ENCODE results near the gene LRRC15.

The LRRC15 gene

DNA sequence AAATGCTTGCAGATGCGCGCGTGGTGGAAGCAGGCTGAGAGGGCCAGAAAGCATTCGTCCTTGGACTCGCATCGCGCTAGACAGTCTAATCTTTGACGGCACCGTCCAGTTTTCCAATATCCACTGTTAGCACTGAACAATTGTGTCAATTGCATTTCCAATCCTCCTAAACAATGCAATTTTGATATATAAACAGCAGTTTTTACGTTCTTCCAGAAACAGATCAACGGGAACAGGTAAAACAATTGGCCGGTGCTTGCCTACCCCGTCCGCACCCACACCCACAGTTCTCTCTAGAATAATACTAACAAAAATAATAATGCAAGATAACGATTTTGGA, 35.6 kb downstream of the LRRC15 start:
- Mint-ChIP-seq H3K4me1 (no peaks in the 10 kb centered on the region), H3K9me3 (no peaks in the 10 kb centered on the region), H3K27ac (ENCODE audit: low read depth) (no peak overlapping the region), H3K4me3 (peak overlapping the region; percentile 54), H3K27me3 (peaks cover 64% of the 10 kb centered on the region), H3K36me3 (ENCODE audit: insufficient read depth) (peaks cover 2% of the 10 kb centered on the region)
- ATAC-seq (replicated peaks; ENCODE audit: extremely low read depth, poor library complexity, severe bottlenecking) (no peak), DNase-seq (ENCODE audit: low spot score in 2 of 2) (no peak)

DNA sequence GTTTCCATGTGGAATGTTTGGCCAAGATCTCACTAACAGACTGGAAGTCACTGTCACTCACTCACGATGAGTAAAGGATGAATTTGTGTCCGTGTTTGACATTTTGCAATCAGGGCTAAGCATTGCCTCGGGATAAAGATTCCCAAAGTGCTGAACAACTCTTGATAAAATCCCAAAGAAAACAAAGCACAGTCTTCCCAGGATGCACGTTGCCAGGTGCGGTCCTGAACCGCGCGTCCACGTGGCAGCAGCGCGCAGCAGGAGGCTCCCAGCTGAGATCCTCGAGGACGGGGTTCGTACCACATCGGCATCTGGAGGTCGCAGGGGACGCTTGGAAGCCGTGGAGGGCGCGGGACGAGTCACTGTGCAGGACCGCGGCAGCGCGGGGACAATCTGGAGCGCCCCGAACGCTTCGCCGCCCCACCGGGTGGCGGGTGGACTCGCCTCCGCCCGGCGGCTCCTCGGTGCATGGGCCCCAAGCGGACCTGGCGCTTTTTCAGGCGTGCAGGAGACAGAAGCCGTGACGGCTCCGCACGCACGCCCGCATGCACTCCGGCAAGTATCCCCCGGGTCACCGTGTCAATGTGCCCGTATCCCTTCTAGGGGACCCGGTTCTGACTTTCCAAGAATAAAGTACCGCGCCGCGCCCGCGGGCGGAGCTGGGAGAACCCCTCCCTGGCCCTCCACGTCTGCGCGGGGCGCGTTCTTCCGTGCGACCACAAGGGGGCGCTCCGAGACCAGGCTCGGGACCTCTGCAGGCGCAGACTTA, 36.1 kb downstream of the LRRC15 start:
- no peak overlapping the region for H3K27ac Mint-ChIP-seq (ENCODE audit: low read depth)
- peak; percentile 77 to 92 for DNase-seq (ENCODE audit: low spot score in 2 of 2)
- no peaks in the 10 kb centered on the region for H3K4me1 Mint-ChIP-seq
- peak overlapping the region; percentile 54 for H3K4me3 Mint-ChIP-seq
- peak; percentile 94 for ATAC-seq (replicated peaks; ENCODE audit: extremely low read depth, poor library complexity, severe bottlenecking)
- H3K9me3 Mint-ChIP-seq: no peaks in the 10 kb centered on the region
- peaks cover 6% of the 10 kb centered on the region for H3K36me3 Mint-ChIP-seq (ENCODE audit: insufficient read depth)
- H3K27me3 Mint-ChIP-seq: peaks cover 58% of the 10 kb centered on the region

DNA sequence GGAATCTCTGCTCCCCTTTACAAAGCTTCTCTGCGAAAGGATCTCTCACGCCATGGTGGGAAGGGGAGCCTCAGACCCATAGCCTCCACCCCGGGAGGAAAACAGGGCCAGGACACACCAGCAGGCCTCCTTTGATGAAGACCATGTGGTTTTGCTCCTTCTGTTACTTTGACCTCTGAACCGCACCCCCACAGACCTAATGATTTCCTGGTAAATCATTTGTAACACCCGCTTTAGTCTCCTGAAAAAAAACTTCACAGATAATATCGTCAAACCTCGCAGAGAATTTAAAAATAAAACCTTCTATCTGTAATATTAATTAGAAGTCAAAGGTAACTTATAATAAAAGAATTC, 36.7 kb downstream of the LRRC15 start:
- no peak for DNase-seq (ENCODE audit: low spot score in 2 of 2)
- H3K27me3 Mint-ChIP-seq: peaks cover 55% of the 10 kb centered on the region
- H3K27ac Mint-ChIP-seq (ENCODE audit: low read depth): no peak overlapping the region
- no peaks in the 10 kb centered on the region for H3K4me1 Mint-ChIP-seq
- no peaks in the 10 kb centered on the region for H3K9me3 Mint-ChIP-seq
- ATAC-seq (replicated peaks; ENCODE audit: extremely low read depth, poor library complexity, severe bottlenecking): no peak
- H3K4me3 Mint-ChIP-seq: peak overlapping the region; percentile 54
- peaks cover 6% of the 10 kb centered on the region for H3K36me3 Mint-ChIP-seq (ENCODE audit: insufficient read depth)

DNA sequence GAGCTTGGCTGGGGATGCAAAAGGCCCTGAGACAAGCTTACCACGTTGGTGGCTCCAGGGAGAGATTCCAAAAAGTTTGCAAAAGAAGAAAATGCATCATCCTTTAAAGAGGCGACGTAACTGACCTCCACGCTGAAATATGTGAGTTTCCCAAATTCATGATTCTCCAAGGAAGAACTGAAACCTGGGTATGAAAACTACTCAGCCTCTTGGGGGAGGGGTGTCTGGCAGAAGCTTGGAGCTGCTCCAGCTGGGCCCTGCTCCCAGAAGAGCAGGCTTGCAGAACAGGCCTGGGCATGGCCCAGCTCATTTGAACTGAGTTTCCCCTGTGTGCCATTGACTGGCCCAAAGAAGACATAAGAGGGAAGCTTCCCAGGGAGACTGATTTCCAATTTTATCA, 39.0 kb downstream of the LRRC15 start:
- Mint-ChIP-seq H3K36me3 (ENCODE audit: insufficient read depth) (peaks cover 6% of the 10 kb centered on the region), H3K27ac (ENCODE audit: low read depth) (no peak overlapping the region), H3K27me3 (peaks cover 34% of the 10 kb centered on the region), H3K4me3 (no peak overlapping the region), H3K4me1 (no peaks in the 10 kb centered on the region), H3K9me3 (no peaks in the 10 kb centered on the region)
- DNase-seq (ENCODE audit: low spot score in 2 of 2) (no peak), ATAC-seq (replicated peaks; ENCODE audit: extremely low read depth, poor library complexity, severe bottlenecking) (no peak)

DNA sequence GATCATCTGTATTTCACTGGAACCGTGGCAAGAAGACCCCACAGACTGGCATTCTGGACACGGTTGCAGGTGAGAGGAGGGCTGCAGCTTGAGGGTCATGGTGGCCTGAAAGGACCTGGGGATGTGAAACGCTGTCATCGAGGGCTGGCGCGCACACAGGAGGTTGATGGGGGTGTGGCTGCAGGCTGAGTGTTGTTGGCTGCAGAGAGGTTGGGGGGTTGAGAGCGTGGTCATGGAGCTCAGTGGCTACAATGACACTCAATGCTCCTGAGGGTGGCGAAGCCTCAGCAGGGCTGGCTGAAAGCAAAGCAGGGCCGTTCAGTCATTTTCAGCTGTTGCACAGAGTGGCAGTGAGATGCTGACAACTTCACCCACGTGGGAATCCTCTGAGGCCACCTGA, 39.4 kb downstream of the LRRC15 start:
- Mint-ChIP-seq H3K4me3 (no peak overlapping the region), H3K36me3 (ENCODE audit: insufficient read depth) (peaks cover 6% of the 10 kb centered on the region), H3K4me1 (no peaks in the 10 kb centered on the region), H3K27ac (ENCODE audit: low read depth) (no peak overlapping the region), H3K9me3 (no peaks in the 10 kb centered on the region), H3K27me3 (peaks cover 30% of the 10 kb centered on the region)
- ATAC-seq (replicated peaks; ENCODE audit: extremely low read depth, poor library complexity, severe bottlenecking) (no peak), DNase-seq (ENCODE audit: low spot score in 2 of 2) (no peak)

DNA sequence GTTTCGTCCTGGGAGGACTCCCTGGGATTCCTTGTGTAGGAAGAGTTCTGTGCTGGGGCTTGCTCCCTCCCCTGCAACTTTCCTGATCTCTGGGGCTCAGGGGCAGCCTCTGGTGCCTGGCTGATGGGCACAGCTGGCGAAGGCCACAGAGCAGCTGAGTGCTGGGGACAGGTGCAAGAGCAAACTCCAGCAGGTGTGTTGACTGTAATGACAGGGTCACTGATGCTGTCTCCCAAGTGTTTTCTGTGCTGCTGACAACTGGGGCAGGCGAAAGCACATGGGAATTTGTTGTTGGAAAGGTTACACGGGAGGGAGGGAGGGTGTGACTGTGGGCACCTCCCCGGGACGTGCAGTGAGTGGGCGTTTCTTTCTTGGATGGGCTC, 40.0 kb downstream of the LRRC15 start:
- Mint-ChIP-seq H3K27me3 (peaks cover 30% of the 10 kb centered on the region), H3K9me3 (no peaks in the 10 kb centered on the region), H3K4me1 (no peaks in the 10 kb centered on the region), H3K27ac (ENCODE audit: low read depth) (no peak overlapping the region), H3K4me3 (no peak overlapping the region), H3K36me3 (ENCODE audit: insufficient read depth) (peaks cover 6% of the 10 kb centered on the region)
- DNase-seq (ENCODE audit: low spot score in 2 of 2) (no peak), ATAC-seq (replicated peaks; ENCODE audit: extremely low read depth, poor library complexity, severe bottlenecking) (no peak)

DNA sequence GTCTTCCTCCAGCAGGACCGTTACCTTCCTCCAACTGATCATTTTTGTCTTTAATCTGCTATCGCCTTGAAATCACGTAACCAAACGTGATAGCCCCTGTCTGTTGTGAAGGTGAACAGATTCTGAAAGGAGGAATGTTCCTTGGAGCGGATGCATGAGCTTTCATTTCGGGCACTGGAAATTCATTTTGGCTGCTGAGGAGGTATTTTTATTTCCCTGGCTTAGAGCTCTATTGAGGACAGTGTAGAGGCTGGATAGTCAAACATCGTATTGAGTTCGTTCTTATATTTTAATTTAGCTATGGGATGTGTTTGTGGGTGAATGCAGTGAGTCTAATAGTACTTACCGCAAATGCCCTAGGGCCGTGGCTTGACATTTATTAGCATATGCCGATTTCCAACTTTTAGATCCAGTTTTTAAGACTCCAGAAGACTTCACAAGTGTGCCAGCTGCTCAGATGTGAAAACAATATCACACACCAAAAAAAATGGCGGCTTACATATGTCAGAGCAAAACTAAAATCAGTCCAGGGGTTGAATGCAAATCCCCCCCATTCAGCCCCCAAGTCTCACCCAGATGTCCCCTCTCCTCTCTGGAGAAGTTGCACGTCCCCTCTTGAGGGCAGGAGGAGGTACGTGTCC, 40.5 kb downstream of the LRRC15 start:
- Mint-ChIP-seq H3K4me1 (no peaks in the 10 kb centered on the region), H3K4me3 (no peak overlapping the region), H3K27me3 (peaks cover 30% of the 10 kb centered on the region), H3K27ac (ENCODE audit: low read depth) (no peak overlapping the region), H3K9me3 (no peaks in the 10 kb centered on the region), H3K36me3 (ENCODE audit: insufficient read depth) (peaks cover 6% of the 10 kb centered on the region)
- ATAC-seq (replicated peaks; ENCODE audit: extremely low read depth, poor library complexity, severe bottlenecking) (no peak), DNase-seq (ENCODE audit: low spot score in 2 of 2) (no peak)

DNA sequence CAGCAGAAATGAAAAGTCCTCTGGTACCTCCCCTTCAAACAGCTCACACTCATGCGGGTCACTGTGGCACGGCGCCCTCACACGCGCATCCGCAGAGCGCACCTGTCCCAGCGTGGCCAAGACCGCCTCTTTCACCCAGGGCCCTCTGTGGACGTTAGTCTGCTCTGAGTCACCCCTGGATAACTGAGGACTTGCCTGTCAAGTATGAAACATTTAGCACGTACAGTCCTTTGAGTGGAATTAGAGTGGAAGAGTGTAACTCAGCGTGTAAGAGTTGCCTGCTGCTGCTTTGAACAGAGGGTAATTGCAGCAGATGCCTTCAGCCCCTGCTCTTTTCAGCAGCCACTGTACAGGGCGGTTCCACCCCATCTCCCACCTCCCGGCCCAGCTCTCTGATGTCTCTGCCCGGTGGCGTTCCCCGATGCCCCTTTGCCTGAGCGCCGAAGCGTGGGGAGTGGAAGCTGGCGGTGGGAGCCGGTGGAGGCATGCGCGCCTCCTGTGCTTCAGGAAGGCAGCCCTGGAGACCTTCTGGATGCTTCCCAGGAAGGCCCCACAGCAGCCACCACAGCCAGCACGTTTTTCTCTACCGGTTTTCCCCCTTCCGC, 41.4 kb downstream of the LRRC15 start:
- DNase-seq (ENCODE audit: low spot score in 2 of 2) (peak in 1 of 2 donors; percentile 44), ATAC-seq (replicated peaks; ENCODE audit: extremely low read depth, poor library complexity, severe bottlenecking) (peak; percentile 48)
- no peaks in the 10 kb centered on the region for H3K4me1 Mint-ChIP-seq
- peaks cover 28% of the 10 kb centered on the region for H3K27me3 Mint-ChIP-seq
- H3K27ac Mint-ChIP-seq (ENCODE audit: low read depth): no peak overlapping the region
- no peak overlapping the region for H3K4me3 Mint-ChIP-seq
- peaks cover 5% of the 10 kb centered on the region for H3K36me3 Mint-ChIP-seq (ENCODE audit: insufficient read depth)
- no peaks in the 10 kb centered on the region for H3K9me3 Mint-ChIP-seq

DNA sequence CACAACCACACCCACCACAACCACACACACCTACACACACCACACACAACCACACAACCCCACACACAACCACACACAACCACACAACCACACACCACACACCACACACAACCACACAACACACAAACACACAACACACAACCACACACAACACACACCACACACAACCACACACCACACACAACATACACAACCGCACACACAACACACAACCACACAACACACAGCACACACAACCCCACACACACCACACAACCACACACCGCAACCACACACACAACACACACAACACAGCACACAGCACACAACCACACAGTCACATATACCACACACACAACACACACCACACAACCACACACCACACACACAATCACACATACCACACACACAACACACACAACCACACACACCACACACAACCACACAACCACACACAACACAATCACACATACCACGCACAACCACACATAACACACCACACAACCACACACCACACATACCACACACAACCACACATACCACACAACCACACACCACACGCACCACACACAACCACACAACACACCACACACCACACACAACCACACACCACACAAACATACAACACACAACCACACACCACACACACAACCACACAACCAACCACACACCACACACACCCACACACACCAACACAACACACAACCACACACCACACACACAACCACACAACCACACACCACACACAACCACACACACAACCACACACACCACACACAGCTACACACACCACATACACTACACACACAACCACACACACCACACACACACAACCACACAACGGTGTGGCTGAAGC, 42.1 kb downstream of the LRRC15 start:
- ATAC-seq (replicated peaks; ENCODE audit: extremely low read depth, poor library complexity, severe bottlenecking): no peak
- peaks cover 5% of the 10 kb centered on the region for H3K36me3 Mint-ChIP-seq (ENCODE audit: insufficient read depth)
- no peak overlapping the region for H3K27ac Mint-ChIP-seq (ENCODE audit: low read depth)
- no peak overlapping the region for H3K4me3 Mint-ChIP-seq
- no peak for DNase-seq (ENCODE audit: low spot score in 2 of 2)
- no peaks in the 10 kb centered on the region for H3K4me1 Mint-ChIP-seq
- H3K27me3 Mint-ChIP-seq: peaks cover 21% of the 10 kb centered on the region
- no peaks in the 10 kb centered on the region for H3K9me3 Mint-ChIP-seq

DNA sequence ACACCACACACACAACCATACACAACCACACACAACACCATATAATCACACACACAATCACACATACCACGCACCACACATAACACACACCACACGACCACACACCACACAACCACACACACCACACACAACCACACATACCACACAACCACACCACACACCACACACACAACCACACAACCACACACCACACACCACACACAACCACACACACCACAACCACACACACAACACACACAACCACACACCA, 42.6 kb downstream of the LRRC15 start:
- peaks cover 5% of the 10 kb centered on the region for H3K36me3 Mint-ChIP-seq (ENCODE audit: insufficient read depth)
- H3K4me3 Mint-ChIP-seq: no peak overlapping the region
- no peak overlapping the region for H3K27ac Mint-ChIP-seq (ENCODE audit: low read depth)
- no peak for DNase-seq (ENCODE audit: low spot score in 2 of 2)
- no peaks in the 10 kb centered on the region for H3K9me3 Mint-ChIP-seq
- no peaks in the 10 kb centered on the region for H3K4me1 Mint-ChIP-seq
- no peak for ATAC-seq (replicated peaks; ENCODE audit: extremely low read depth, poor library complexity, severe bottlenecking)
- peaks cover 15% of the 10 kb centered on the region for H3K27me3 Mint-ChIP-seq

DNA sequence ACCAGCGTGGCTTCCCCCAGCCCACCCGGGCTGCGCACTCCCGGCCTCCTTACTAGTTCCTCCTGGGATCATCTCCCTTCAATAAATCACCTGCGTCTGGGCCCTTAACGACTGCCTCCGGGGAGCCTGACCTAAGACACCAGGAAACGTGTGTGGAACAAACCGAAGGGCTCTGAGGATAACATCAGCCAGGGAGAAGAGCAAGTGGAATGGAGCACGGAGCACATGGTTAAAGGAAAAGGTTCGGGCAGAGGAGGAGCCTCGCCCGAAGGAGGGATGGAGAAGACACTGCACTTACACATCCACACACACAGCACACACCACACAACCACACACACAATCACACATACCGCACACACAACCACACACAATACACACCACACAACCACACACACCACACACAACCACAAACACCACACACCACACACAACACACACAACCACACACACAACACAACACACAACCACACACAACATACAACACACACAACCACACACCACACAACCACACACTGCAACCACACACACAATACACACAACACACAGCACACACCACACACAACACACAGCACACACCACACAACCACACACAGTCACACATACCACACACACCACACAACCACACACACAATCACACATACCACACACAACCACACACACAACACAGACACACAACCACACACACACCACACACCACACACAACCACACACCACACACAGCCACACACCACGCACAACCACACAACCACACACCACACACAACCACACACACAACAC, 43.2 kb downstream of the LRRC15 start:
- no peaks in the 10 kb centered on the region for H3K9me3 Mint-ChIP-seq
- peaks cover 5% of the 10 kb centered on the region for H3K36me3 Mint-ChIP-seq (ENCODE audit: insufficient read depth)
- no peaks in the 10 kb centered on the region for H3K4me1 Mint-ChIP-seq
- ATAC-seq (replicated peaks; ENCODE audit: extremely low read depth, poor library complexity, severe bottlenecking) (no peak), DNase-seq (ENCODE audit: low spot score in 2 of 2) (no peak)
- H3K27ac Mint-ChIP-seq (ENCODE audit: low read depth): no peak overlapping the region
- H3K27me3 Mint-ChIP-seq: peaks cover 10% of the 10 kb centered on the region
- H3K4me3 Mint-ChIP-seq: no peak overlapping the region

DNA sequence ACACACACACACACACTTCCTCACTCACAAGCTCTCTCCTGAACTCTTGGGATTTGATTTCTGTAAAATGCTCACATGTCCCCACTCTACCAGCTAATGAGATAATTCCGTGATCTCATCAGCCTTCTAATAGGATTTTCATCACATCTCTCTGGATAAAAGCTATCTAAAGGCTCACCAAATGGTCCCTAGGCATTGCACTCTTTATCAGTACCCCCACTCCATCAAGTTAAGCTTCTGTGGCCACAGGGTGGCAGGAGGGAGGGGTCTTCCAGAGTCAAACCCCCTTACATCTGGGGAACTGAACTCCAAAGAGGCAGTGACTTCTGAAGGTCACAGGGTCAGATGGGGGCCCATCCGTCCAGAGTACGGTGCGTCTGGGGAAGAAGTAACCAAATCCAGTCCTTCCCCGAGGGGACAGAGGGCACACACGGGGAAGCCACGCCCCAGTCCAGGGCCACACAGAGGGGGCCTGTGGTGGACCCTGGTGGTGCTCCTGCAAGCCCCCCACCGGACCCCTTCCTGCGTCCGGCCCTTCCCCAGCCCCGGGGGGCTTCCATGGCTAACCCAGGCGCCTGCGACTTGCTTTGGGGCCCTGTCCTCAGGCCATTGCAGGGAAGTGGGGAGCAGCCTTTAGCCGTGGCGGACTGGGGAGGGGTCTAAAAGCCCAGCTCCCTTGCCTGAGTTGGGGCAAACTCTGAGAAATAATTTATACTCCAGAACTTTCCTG, 44.0 kb downstream of the LRRC15 start:
- H3K27ac Mint-ChIP-seq (ENCODE audit: low read depth): no peak overlapping the region

More for the DNA sequence above, 44.0 kb downstream of the LRRC15 start:
- Mint-ChIP-seq H3K4me1 (no peaks in the 10 kb centered on the region), H3K9me3 (no peaks in the 10 kb centered on the region), H3K4me3 (no peak overlapping the region), H3K36me3 (ENCODE audit: insufficient read depth) (peaks cover 5% of the 10 kb centered on the region), H3K27me3 (peaks cover 6% of the 10 kb centered on the region)
- no peak for ATAC-seq (replicated peaks; ENCODE audit: extremely low read depth, poor library complexity, severe bottlenecking)
- DNase-seq (ENCODE audit: low spot score in 2 of 2): no peak

Measured in central memory CD8-positive, alpha-beta T cell (primary cell).